Right renal pelvis (tissue), 4 donors: ENCODE results near the gene SINHCAF. TPM values are rescaled to one million over a fixed set of nuclear protein-coding genes. Genes with fewer than 3 reads are reported as not detected.
"Not testable (repeated sequence)": the region's sequence is repeated elsewhere in the genome, so short reads cannot be mapped to it uniquely, and the experiment has no call there.

Experiments used
- DNase-seq, 4 donors: peaks; one replicate each; pipeline ENCODE4 v3.0.0-alpha.2; 2013; ENCODE audit warnings: low read depth in 4 of 4, low spot score in 3 of 4, missing footprints in 1 of 4
- polyA plus RNA-seq, 4 donors: library from polyadenylated mRNA; unstranded; fragments of 120-200 nt; gene quantifications; one replicate each; pipeline ENCODE4 v1.2.1, GENCODE V29; 2013; ENCODE audit not compliant: insufficient read length in 4 of 4

Gene SINHCAF
- polyA plus RNA-seq, 4 donors, result 258 to 308 (median 277) TPM

DNA sequence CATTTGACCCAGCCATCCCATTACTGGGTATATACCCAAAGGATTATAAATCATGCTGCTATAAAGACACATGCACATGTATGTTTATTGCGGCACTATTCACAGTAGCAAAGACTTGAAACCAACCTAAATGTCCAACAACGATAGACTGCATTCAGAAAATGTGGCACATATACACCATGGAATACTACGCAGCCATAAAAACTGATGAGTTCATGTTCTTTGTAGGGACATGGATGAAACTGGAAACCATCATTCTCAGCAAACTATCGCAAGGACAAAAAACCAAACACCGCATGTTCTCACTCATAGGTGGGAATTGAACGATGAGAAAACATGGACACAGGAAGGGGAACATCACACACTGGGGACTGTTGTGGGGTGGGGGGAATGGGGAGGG is 52.2 kb downstream of the SINHCAF start:
- not testable (repeated sequence) for DNase-seq

DNA sequence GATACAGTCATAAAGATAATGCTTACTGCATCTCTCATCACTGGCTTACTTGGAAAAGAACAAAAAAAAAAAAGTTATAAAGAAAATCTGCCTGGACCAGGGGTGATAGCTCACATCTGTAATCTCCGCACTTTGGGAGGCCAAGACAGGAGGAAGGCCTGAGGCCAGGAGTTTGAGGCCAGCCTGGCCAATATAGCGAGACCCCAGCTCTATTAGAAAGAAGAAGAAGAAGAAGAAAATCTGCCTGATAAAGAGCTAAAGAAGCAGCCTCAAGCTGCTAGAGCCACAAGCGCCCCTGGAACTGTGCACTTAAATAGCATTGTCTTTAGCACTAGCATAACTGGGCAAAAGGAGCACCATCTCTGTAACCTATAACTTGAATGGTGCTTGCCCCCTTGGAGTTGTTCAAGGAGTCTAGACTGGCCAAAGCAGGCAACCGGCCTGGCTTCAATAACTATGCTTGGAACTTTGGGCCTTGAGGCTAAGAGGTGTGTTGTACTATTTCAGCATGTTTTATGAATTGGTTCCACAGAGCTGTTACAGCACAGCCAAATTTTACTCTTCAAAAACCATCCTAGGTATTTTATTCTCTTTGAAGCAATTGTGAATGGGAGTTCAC is 53.2 kb downstream of the SINHCAF start:
- no peak for DNase-seq

DNA sequence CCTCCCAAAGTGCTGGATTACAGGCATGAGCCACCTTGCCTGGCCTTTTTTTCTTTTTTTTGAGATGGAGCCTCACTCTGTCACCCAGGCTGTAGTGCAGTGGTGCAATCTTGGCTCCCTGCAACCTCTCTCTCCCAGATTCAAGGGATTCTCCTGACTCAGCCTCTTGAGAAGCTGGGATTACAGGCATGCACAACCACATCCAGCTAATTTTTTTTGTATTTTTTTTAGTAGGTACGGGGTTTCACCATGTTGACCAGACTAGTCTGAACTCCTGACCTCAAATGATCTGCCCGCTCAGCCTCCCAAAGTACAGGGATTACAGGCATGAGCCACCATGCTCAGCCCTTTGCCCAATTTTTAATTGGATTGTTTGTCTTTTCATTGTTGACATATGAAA is 58.0 kb downstream of the SINHCAF start:
- no peak for DNase-seq

DNA sequence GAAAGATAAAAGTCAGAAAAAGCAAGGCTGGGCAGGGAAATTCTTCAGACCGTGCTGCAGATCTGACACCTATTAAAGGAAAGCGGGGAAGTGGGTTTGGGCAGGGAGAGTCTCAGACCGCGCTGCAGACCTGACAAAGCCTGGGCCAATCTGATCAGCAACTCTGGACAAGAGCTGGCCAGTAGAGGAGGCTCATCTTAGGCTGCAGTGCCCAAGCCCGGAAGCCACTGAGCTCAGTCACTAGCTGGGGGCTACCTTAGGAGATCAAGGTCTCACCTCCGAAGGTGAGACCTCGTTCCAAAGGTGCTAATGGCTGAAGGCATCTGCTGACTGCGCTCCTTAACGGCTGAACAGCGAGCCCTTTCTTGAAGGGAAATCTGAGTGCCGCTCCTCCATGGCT is 60.2 kb downstream of the SINHCAF start:
- no peak for DNase-seq

DNA sequence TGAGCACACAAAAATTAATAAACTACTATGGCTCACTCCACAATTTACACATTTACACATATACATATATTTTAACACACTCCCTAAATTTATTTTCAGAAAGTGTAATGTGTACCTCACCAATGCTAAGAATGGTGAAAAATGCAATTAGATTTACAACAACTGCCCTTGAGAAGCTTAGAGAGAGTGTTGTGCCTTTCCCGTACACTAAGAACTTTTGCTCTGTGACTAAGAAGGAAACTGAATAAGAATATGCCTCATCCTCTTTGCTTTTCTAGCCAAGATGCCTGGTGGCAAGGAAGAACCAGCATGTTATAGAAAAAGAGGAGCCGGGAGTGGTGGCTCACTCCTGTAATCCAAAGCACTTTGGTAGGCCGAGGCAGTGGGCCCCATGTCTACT is 62.3 kb downstream of the SINHCAF start:
- no peak for DNase-seq

DNA sequence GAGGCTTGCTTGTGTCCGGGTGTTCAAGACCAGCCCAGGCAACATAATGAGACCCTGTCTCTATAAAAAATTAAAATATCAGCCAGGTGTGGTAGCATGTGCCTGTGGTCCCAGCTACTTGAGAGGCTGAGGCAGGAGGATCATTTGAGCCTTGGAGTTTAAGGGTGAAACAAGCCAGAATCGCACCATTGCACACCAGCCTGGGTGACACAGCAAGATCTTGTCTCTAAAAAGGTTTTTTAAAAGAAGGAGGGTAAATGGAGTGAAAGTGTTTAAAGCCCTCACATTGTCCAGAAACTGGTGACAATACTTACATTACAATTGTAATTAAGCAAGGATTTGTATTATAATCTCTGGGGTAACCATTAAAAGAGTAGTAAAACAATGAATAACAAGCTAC is 64.2 kb downstream of the SINHCAF start:
- no peak for DNase-seq

DNA sequence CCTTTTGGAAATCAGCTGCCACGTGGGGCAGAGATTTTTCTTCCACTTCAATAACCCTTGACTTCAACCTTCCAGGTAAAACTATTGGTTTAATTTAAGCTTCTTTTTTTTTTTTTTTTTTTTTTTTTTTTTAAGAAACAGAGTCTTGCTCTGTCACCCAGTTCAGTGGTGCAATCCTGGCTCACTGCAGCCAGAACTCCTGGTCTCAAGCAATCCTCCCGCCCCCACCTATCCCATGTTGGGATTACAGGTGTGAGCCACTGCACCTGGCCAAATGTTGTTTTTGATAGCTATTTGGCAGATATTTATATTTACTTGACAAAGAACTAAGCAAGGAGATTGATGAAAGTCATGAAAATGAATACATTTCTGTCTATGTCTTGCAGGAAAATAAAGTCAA is 65.1 kb downstream of the SINHCAF start:
- no peak for DNase-seq

DNA sequence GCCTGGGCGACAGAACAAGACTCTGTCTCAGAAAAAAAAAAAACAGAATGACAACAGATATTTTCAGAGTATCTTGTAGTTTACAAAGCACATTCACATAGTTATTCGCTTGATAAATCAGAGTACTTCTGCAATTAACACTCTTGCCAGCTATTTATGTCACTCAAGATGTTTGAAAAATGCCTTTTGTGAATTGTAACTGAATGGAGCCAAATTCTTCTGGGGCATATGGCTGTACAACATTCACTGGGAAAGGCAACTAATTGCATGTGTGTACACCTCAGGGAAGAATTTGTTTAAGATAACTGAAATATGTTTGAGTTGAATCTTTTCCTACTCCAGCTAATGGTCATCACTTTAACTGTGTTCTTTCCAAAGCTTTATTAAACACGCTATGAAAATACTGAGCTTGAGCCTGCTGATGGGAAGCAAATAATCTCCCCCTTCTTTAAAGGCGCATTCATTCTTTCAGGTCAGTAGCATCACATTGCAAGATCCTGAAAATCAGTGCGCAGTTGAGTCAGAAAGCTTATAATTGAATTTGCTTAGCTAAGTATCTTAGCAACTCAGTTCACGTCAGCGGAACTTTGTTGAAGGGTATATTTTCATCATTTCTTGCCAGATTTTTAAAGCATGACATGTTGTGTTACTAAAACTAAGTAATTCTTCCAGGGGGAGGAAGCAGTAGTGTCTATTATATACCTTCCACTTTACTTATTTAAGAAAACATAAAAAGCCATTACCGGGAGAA is 66.6 kb downstream of the SINHCAF start:
- DNase-seq, result no peak

DNA sequence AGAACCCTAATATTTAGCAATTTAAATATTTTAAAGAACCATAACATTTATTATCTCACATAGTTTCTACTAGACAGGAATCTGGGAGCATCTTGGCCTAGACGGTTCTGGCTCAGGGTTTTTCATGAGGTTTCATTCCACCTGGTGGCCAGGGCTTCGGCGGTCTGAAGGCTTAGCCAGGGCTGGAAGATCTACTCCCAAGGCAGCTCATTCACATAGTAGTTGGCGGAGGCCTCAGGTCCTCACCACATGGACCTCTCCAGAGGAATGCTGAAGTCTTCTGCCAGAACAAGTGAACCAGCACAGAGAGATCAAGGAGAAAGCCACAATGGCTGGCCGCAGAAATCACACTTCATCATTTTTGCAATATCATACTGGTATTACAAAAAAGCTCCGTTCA is 68.2 kb downstream of the SINHCAF start:
- DNase-seq, result no peak

DNA sequence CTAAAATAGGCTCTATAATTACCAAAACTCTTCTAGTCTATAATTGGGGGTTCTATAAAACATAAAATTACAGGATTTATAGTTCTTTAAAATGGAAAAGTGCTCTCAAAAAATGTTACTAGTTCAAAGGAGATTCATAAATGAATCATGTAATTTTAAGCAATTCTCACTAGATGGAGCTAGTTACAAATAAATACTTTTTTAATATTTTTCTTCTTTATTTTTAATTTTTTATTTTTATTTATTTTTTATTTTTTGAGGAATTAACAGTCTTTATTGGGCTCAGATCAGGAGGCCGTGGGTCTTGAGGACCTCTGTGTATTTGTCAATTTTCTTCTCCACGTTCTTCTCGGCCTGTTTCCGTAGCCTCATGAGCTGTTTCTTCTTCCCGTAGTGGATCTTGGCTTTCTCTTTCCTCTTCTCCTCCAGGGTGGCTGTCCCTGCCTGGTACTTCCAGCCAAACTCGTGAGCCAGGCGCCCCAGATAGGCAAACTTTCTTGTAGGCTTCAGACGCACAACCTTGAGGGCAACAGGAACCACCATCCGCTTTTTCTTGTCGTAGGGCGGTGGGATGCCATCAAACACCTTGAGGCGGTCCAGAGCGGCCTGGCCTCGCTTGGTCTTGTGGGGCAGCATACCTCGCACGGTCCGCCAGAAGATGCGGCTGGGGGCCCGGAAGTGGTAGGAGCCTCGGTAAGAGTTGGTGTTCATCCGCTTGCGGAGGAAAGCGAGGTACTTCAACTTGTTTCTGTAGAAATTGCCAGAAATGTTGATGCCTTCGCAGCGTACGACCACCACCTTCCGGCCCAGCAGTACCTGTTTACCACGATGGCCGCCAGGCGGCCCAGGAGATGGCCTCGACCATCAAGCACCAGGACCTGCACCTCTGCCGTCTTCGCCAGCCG is 74.0 kb downstream of the SINHCAF start:
- DNase-seq, result not testable (repeated sequence)

DNA sequence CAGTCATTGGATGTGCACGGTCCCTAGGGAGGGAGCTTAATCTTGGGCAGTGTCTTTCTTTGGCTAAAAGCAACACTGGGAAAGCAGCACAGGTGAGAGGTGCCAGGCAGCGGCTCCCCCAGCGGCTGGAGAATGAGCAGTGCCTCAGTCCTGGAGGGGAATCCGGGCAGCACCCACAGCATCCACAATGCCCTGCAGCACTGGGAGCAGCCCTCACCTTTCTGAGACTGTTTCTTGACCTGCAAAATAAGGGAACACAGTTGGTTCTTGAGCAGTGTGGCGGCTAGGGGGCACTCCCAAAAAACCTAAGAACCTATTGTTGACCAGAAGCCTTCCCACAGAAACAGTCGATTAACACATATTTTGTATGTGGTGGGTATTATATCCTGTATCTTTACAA is 75.8 kb downstream of the SINHCAF start:
- no peak for DNase-seq

DNA sequence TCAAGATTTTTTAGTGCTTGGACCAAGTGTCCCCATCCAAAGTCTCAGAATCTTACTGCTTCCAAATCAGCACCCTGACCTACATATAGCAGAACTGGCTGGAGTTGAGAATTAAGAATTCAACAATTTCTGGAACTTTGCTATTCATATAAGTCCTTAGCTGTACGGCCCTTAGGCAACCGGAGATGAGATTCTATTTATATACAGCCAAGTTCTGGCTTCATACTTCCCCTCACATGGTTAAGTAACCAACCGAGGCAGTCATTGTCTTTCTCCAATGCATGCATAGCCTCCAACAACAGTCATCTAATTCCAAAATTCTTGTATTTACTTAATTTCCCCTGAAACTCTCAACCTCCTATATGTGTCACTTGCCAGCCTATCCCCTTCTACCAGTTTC is 76.6 kb downstream of the SINHCAF start:
- DNase-seq, result no peak

DNA sequence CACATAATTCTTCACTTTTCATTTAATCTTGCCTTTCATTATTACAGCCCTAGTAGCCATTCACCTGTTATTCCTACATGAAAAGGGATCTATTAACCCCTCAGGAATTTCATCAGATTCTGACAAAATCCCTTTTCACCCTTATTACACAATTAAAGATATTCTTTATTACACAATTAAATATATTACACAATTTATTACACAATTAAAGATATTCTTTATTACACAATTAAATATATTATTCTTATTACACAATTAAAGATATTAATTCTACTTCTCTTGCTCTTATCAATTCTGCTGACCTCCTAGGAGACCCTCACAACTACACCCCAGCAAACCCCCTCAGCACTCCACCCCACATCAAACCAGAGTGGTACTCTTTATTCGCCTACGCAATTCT is 77.1 kb downstream of the SINHCAF start:
- no peak for DNase-seq

DNA sequence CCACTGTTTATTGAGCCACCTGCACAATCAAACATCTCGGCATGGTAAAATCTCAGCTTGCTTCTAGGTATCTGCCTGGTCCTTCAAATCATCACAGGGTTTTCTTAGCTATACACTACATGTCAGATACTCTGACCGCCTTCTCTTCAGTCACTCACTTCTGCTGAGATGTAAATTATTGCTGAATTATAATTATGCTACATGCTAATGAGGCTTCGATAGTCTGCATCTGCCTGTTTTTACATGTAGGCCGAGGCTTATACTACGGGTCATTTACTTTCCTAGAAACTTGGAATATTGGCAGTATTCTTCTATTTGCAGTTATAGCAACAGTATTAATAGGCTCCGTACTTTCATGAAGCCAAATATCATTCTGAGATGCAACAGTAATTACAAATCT is 77.6 kb downstream of the SINHCAF start:
- no peak for DNase-seq

DNA sequence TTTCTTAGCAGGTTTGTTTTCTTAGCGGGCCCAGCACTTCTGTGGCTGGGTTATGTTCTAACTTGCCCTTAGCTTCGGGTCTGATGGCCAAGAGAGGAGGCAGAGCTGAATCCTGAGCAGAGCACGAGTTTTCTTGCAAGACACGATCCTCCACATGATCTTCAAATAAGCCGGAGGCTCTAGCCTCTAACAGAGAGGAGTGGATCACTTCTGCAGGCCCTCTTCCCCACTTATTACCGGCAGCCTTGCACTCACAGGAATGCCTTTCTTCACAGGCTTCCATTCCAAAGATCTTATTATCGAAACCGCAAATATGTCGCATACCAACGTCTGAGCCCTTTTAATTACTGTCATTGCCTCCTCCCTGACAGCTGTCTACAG is 79.5 kb downstream of the SINHCAF start:
- DNase-seq, result no peak

DNA sequence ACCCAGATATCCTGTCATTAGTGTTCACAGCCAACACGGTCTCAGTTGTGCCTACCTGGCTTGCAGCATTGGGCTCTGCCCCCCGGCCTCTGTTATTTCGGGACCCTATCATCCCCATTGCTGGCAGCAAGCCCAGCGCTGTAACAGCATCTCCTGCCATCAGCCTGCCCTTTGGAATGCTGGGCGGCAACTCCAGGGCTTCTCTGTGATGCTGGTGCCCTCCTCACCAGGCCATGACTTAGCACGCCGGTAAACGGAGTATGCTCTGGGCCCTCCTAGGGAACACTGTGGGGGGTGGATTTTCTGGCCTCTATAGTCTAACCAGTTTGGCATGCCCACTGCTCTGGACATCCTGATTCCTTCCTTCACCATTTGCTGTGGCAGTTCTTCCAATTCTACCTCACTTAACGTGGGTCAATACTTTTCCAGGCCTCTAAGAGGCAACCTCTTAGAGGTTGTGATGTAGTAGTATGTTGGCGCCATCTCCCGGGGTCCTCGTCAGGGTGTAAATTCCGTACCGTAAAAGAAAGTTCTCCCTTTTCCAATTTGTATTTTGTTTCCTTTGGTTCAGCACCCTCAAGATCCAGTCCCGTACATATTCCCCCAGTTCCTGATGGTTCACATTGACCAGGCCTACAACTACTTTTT is 80.0 kb downstream of the SINHCAF start:
- DNase-seq, result no peak

DNA sequence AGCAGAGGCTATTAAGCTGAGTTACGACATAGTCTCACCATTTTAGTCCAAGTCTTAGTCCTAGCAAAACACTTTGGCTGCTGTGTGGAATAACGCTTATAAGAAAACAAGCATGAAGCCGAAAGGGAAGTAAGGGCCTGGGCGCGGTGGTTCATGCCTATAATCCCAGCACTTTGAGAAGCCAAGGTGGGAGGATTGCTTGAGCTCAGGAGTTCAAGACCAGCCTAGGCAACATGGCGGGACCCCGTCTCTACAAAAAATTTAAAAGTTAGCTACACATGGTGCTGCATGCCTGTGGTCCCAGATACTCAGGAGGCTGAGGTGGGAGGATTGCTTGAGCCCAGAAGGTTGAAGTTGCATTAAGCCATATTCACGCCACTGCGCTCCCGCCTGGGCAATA is 83.5 kb downstream of the SINHCAF start:
- DNase-seq, result not testable (repeated sequence)

DNA sequence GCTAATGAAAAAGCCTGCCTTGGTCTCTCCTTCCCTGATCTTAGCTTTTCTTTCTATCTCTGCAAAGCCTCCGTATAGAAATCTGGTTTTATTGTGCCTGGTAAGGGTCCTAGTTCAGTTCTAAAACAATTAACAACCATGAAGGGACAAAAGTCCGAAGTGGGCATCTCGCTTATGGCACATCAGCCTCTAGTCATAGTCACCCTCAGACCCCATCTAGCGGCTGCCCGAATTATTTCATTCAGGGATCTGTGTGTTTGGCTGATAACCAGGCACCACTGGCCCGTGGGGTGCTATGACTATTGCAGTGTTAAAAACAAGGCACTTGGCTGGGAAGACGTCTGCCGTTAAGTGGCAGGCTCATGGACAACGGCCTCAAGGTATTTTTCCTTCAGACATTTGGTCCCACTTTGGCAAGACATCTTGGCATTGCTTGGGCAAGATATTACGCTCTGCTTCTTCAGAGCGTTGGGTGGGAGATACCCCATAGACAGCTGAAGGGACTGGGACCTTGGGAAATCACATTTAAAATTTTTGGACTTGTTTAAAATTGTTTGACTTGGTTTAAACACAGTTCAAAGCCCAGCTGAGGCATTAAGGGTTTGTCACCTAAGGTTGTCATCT is 87.1 kb downstream of the SINHCAF start:
- DNase-seq, result peak in 2 of 4 donors; percentile 37 to 46

DNA sequence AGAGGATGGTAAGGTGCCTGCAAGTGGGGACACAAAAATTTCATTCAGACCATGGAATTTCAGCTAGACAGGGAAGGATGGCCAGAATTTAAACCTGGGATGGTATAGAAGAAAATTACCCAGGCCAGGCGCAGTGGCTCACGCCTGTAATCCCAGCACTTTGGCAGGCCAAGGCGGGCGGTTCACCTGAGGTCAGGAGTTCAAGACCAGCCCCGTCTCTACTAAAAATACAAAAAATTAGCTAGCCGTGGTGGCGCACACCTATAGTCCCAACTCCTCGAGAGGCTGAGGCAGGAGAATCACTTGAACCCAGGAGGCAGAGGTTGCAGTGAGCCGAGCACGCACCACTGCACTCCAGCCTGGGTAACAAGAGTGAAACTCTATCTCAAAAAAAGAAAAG is 87.6 kb downstream of the SINHCAF start:
- DNase-seq, result not testable (repeated sequence)

DNA sequence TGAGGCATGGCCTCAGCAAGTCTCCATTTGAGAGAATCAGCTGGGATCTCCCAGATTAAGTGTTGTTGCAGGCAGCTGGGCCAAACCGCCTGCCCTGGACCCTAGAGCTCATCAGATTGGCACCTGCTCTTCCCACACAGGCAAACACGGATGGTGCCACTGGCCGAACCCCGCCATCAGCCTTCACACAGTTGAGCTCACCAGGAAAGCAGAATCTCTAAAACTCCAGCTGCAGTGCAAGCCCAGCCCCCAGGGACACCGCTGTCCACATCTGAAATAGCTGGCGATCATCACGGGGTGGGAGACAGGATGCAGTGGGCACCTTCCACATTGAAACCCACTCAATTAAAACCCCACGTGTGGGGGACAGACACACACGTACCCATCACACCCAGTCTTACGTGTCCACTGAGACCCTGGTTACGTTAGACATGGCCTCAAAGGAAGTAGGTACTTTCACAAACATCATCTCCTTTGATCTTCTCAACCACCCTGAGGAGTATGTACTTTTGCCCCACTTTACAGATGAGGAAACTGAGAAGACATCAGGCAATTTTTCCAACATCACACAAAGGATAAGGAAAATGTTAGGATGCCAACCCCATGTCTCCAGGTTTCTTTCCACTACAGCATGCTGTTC is 88.8 kb downstream of the SINHCAF start:
- DNase-seq, result no peak
